H1 (cell line): ENCODE data around the gene SEMA6A. TPM values are rescaled to one million over a fixed set of nuclear protein-coding genes. Genes with fewer than 3 reads are reported as not detected.

Source experiments
- CTCF ChIA-PET: fragments of 300-600 bp; sonication (Branson Sonifier 250); formaldehyde crosslinking; loops from one replicate; lab custom pipeline; 2021; ENCODE audit not compliant: partially characterized antibody; lab: Charles Lee
- POLR2A ChIA-PET: fragments of 300-600 bp; sonication (Branson Sonifier 250); formaldehyde crosslinking; loops from one replicate; lab custom pipeline; 2021; ENCODE audit warnings: inconsistent platforms; ENCODE audit not compliant: partially characterized antibody; lab: Charles Lee
- DNase-seq, 2 experiments: peaks; one replicate each; pipeline versions ENCODE4 v3.0.0 to v3.0.0-alpha.2; 2010 to 2022; ENCODE audit warnings: low spot score in 2 of 2, low read depth in 1 of 2, mixed read lengths in 1 of 2
- FAIRE-seq: peaks from 2 replicates; lab custom pipeline; 2011; peaks lifted over from hg19 to GRCh38; lab: Jason Lieb, UNC
- H2AFZ ChIP-seq: 2 replicates; pipeline ENCODE4 v1.8.1; 2012; ENCODE audit warnings: low read length, inconsistent platforms
- H2AK5ac ChIP-seq: 2 replicates; pipeline ENCODE4 v1.6.1; 2013; ENCODE audit warnings: low read depth, low read length
- H2BK120ac ChIP-seq: replicated peaks from 2 replicates; pipeline ENCODE3; 2013; ENCODE audit warnings: low read depth, low read length, inconsistent platforms
- H2BK12ac ChIP-seq: 2 replicates; pipeline ENCODE4 v1.6.1; 2013; ENCODE audit warnings: low read depth, low read length
- H2BK15ac ChIP-seq: 2 replicates; pipeline ENCODE4 v1.6.1; 2013; ENCODE audit warnings: low read length
- H2BK20ac ChIP-seq: 2 replicates; pipeline ENCODE4 v1.6.1; 2013; ENCODE audit warnings: low read length
- H2BK5ac ChIP-seq: 2 replicates; pipeline ENCODE4 v1.6.1; 2013; ENCODE audit warnings: low read depth, low read length
- H3K14ac ChIP-seq: 2 replicates; pipeline ENCODE4 v1.6.1; 2013; ENCODE audit warnings: inconsistent platforms; ENCODE audit not compliant: insufficient read length
- H3K18ac ChIP-seq: 2 replicates; pipeline ENCODE4 v1.6.1; 2013; ENCODE audit warnings: low read length; ENCODE audit errors: extremely low read depth
- H3K23ac ChIP-seq: 2 replicates; pipeline ENCODE4 v1.6.1; 2013; ENCODE audit warnings: inconsistent platforms; ENCODE audit not compliant: insufficient read length
- H3K23me2 ChIP-seq: 2 replicates; pipeline ENCODE4 v1.6.1; 2013; ENCODE audit warnings: low read depth, low read length
- H3K27ac ChIP-seq: 2 replicates; pipeline ENCODE4 v1.6.1; 2011; ENCODE audit warnings: low read depth, low read length, inconsistent platforms
- H3K27me3 ChIP-seq, 4 experiments: replicated peaks in 1 of 4; 1 replicate in 1 of 4; 2 replicates in 3 of 4; pipeline versions ENCODE4 v1.6.1 to v1.8.1; 2011 to 2013; ENCODE audit warnings: low read length in 3 of 4, mild to moderate bottlenecking in 3 of 4, inconsistent platforms in 2 of 4, mixed read lengths in 2 of 4, moderate library complexity in 1 of 4; ENCODE audit not compliant: control insufficient read depth in 3 of 4, insufficient read depth in 3 of 4; ENCODE audit errors: extremely low read depth in 1 of 4
- H3K36me3 ChIP-seq, 4 experiments: 2 replicates each; pipeline versions ENCODE4 v1.6.1 to v1.8.1; 2011 to 2013; ENCODE audit warnings: mild to moderate bottlenecking in 4 of 4, low read length in 3 of 4, moderate library complexity in 2 of 4, control low read depth in 1 of 4, inconsistent platforms in 1 of 4; ENCODE audit not compliant: insufficient read depth in 4 of 4, control insufficient read depth in 2 of 4
- H3K4ac ChIP-seq: replicated peaks from 2 replicates; pipeline ENCODE3; 2013; ENCODE audit warnings: low read length, low read depth, mixed read lengths, inconsistent platforms; ENCODE audit not compliant: insufficient read length
- H3K4me1 ChIP-seq, 4 experiments: replicated peaks in 1 of 4; 1 replicate in 1 of 4; 2 replicates in 3 of 4; pipeline versions ENCODE4 v1.6.1 to v1.8.1; 2011 to 2013; ENCODE audit warnings: low read length in 3 of 4, inconsistent platforms in 2 of 4, mixed read lengths in 1 of 4; ENCODE audit not compliant: insufficient read depth in 4 of 4, control insufficient read depth in 3 of 4
- H3K4me2 ChIP-seq, 2 experiments: 2 replicates each; pipeline versions ENCODE4 v1.6.1 to v1.8.1; 2011 to 2013; ENCODE audit warnings: low read depth in 2 of 2, low read length in 2 of 2, control low read depth in 1 of 2, inconsistent platforms in 1 of 2, mild to moderate bottlenecking in 1 of 2; ENCODE audit not compliant: insufficient read depth in 1 of 2
- H3K4me3 ChIP-seq, 4 experiments: fragments of 200-600, 300-600 bp in 1 of 4; sonication (generic), shearing (Covaris generic), sonication (Bioruptor Twin) in 1 of 4; 2 replicates each; pipeline versions ENCODE4 v1.5.1 to v1.8.1; 2011 to 2016; ENCODE audit warnings: low read length in 4 of 4, low read depth in 3 of 4, control low read depth in 2 of 4, inconsistent platforms in 2 of 4, mild to moderate bottlenecking in 2 of 4, mixed read lengths in 1 of 4, moderate library complexity in 1 of 4; ENCODE audit not compliant: insufficient read depth in 2 of 4; ENCODE audit errors: extremely low read depth in 1 of 4
- H3K56ac ChIP-seq: replicated peaks from 2 replicates; pipeline ENCODE3; 2013; ENCODE audit warnings: low read depth, mild to moderate bottlenecking, mixed read lengths, low read length, inconsistent platforms; ENCODE audit not compliant: insufficient read length
- H3K79me1 ChIP-seq: 2 replicates; pipeline ENCODE4 v1.6.1; 2013; ENCODE audit warnings: low read depth, low read length, control low read depth
- H3K79me2 ChIP-seq, 2 experiments: 2 replicates each; pipeline versions ENCODE4 v1.6.1 to v1.8.1; 2012 to 2013; ENCODE audit warnings: low read length in 2 of 2, mild to moderate bottlenecking in 2 of 2, inconsistent platforms in 1 of 2; ENCODE audit not compliant: insufficient read depth in 2 of 2, control insufficient read depth in 1 of 2
- H3K9ac ChIP-seq, 4 experiments: replicated peaks in 1 of 4; 1 replicate in 1 of 4; 2 replicates in 3 of 4; pipeline versions ENCODE4 v1.6.1 to v1.8.1; 2011 to 2013; ENCODE audit warnings: low read depth in 3 of 4, low read length in 3 of 4, control low read depth in 2 of 4, mild to moderate bottlenecking in 2 of 4, moderate library complexity in 2 of 4, inconsistent platforms in 1 of 4; ENCODE audit errors: extremely low read depth in 1 of 4
- H3K9me3 ChIP-seq, 2 experiments: 2 replicates each; pipeline versions ENCODE4 v1.6.1 to v1.8.1; 2012 to 2013; ENCODE audit warnings: mild to moderate bottlenecking in 2 of 2, moderate library complexity in 2 of 2, control low read depth in 1 of 2, inconsistent platforms in 1 of 2, low read depth in 1 of 2, low read length in 1 of 2, mixed read lengths in 1 of 2; ENCODE audit not compliant: insufficient read depth in 2 of 2
- H4K20me1 ChIP-seq, 2 experiments: replicated peaks in 1 of 2; 2 replicates each; pipeline versions ENCODE3 to v1.8.1; 2011 to 2013; ENCODE audit warnings: inconsistent platforms in 2 of 2, low read length in 2 of 2, mild to moderate bottlenecking in 1 of 2; ENCODE audit not compliant: insufficient read depth in 2 of 2, control insufficient read depth in 1 of 2
- H4K5ac ChIP-seq: 2 replicates; pipeline ENCODE4 v1.6.1; 2013; ENCODE audit warnings: low read length, low read depth, mixed read lengths, inconsistent platforms; ENCODE audit not compliant: insufficient read length
- H4K8ac ChIP-seq: 2 replicates; pipeline ENCODE4 v1.8.0; 2013; ENCODE audit warnings: mild to moderate bottlenecking, moderate library complexity, low read length, inconsistent platforms; ENCODE audit not compliant: insufficient read depth; ENCODE audit errors: extremely low read depth
- H4K91ac ChIP-seq: replicated peaks from 2 replicates; pipeline ENCODE3; 2013; ENCODE audit warnings: low read length, mixed read lengths, inconsistent platforms; ENCODE audit not compliant: insufficient read length
- CBX8 ChIP-seq: fragments of 300-800, 300-1000 bp; sonication (generic); IDR thresholded peaks from 2 replicates; pipeline ENCODE4 v1.7.1; 2016; ENCODE audit warnings: low read depth, low read length, borderline replicate concordance
- CHD2 ChIP-seq: IDR thresholded peaks from 2 replicates; pipeline ENCODE4 v1.6.1; 2012; ENCODE audit warnings: low read length, improper control_type of control experiment
- GABPA ChIP-seq: IDR thresholded peaks from 2 replicates; pipeline ENCODE4 v1.6.1; 2011; ENCODE audit warnings: mild to moderate bottlenecking, low read length, moderate library complexity, borderline replicate concordance; ENCODE audit not compliant: insufficient read depth
- JUN ChIP-seq: IDR thresholded peaks from 2 replicates; pipeline ENCODE4 v1.6.1; 2011; ENCODE audit warnings: low read depth, mild to moderate bottlenecking, improper control_type of control experiment, low read length
- POLR2A ChIP-seq, 2 experiments: IDR thresholded peaks; 1 replicate in 1 of 2; 2 replicates in 1 of 2; pipeline ENCODE4 v1.6.1; 2011; ENCODE audit warnings: low read depth in 2 of 2, low read length in 2 of 2, mild to moderate bottlenecking in 2 of 2; ENCODE audit errors: control extremely low read depth in 1 of 2
- RAD21 ChIP-seq, 2 experiments: IDR thresholded peaks in 1 of 2; conservative IDR thresholded peaks in 1 of 2; 2 replicates each; pipeline ENCODE4 v1.6.1; 2011; ENCODE audit warnings: low read depth in 2 of 2, low read length in 2 of 2, improper control_type of control experiment in 1 of 2, inconsistent platforms in 1 of 2, mild to moderate bottlenecking in 1 of 2, moderate library complexity in 1 of 2
- ZNF274 ChIP-seq: IDR thresholded peaks from 2 replicates; pipeline ENCODE4 v1.7.0; 2012; ENCODE audit warnings: low read length, borderline replicate concordance; ENCODE audit errors: extremely low read depth
- WGBS, 2 experiments: shearing (Covaris generic) in 1 of 2; methylation state at CpG; one replicate each; pipeline versions ENCODE4 v1.1.6 to v1.1.7; 2013 to 2015; ENCODE audit warnings: low lambda C conversion rate in 2 of 2, mixed read lengths in 2 of 2, inconsistent platforms in 1 of 2, low coverage in 1 of 2, missing lambda C conversion rate in 1 of 2; ENCODE audit not compliant: insufficient replicate concordance in 2 of 2, insufficient coverage in 1 of 2, insufficient read length in 1 of 2; ENCODE audit errors: extremely low coverage in 1 of 2, missing lambda C conversion rate in 1 of 2; 5-methylcytosine and 5-hydroxymethylcytosine counted together
- polyA plus RNA-seq, 7 experiments: library from polyadenylated mRNA; depleted of rRNA in 3 of 7; stranded (reverse) in 5 of 7; unstranded in 2 of 7; fragments of >200 nt in 5 of 7; fragments of 200-250 nt in 2 of 7; gene quantifications; 1 replicate in 5 of 7; 2 replicates in 1 of 7; 4 replicates in 1 of 7; pipeline versions ENCODE4 v1.2.1 to v1.2.3, GENCODE V29; 2011 to 2013; ENCODE audit warnings: missing spikeins in 2 of 7, mixed read lengths in 2 of 7
- total RNA-seq: library from RNA; stranded (reverse); fragmentation: NEBNext Ultra II Directional; extraction: Animal tissue kit (Norgen Biotek cat#: 25700); gene quantifications from 2 replicates; pipeline ENCODE4 v1.2.1, GENCODE V29; 2021
- TF ChIP-seq, protein P1 (sequence below): IDR thresholded peaks from 2 replicates; pipeline ENCODE4 v1.6.1; 2012; ENCODE audit warnings: inconsistent platforms
- TF ChIP-seq, protein P2 (sequence below), 3 experiments: IDR thresholded peaks; 1 replicate in 2 of 3; 2 replicates in 1 of 3; pipeline versions ENCODE4 v1.5.1 to v1.6.1; 2011; ENCODE audit warnings: low read length in 3 of 3, mild to moderate bottlenecking in 3 of 3, inconsistent platforms in 2 of 3, low read depth in 1 of 3, moderate library complexity in 1 of 3; ENCODE audit not compliant: insufficient read depth in 1 of 3; ENCODE audit errors: control extremely low read depth in 1 of 3
- TF ChIP-seq, protein P3 (sequence below): IDR thresholded peaks from 2 replicates; pipeline ENCODE4 v1.6.1; 2011; ENCODE audit warnings: low read length, improper control_type of control experiment

The SEMA6A gene
- total and polyA plus RNA-seq, 2 of the 8 experiments (the other 6 are each of a cell fraction or from before 2014, with no cell fraction given), result 78.3 to 277 TPM

DNA sequence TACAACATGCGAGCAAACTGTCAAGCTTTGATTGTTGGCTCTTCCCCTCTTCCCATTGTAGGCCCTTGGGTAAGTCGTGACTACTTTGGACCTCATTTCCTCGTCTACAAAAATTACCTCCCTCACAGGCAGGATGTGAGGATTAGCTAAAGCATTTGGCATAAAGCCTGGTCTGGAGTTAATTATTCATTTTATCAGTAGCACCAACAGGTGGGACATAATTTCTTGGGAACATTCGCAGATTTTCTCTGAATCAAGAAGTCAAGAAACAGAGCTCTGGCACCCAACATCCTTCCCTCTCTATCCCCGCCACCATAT, 39.9 kb upstream of the SEMA6A start:
- CTCF ChIA-PET, result interaction anchor here (0.9 to 1.2 kb wide), 2 partner anchors 12 to 39 kb away, joined by 3 read pairs; no protein-coding TSS in a partner anchor
- no peak for DNase-seq
- Histone ChIP-seq H2BK15ac (no peak overlapping the region), H4K8ac (no peak overlapping the region), H2BK120ac (no peak overlapping the region), H4K20me1 (no peaks in the 10 kb centered on the region), H3K36me3 (no peaks in the 10 kb centered on the region), H3K4me2 (no peak overlapping the region), H3K4me1 (no peaks in the 10 kb centered on the region), H2BK20ac (no peak overlapping the region; the same call in 1 of the 2 replicates), H3K56ac (no peak overlapping the region), H3K79me2 (no peaks in the 10 kb centered on the region), H3K14ac (no peak overlapping the region), H2AFZ (no peak overlapping the region), H3K79me1 (no peaks in the 10 kb centered on the region), H2AK5ac (no peak overlapping the region), H3K4me3 (no peak overlapping the region), H4K91ac (no peak overlapping the region), H3K27ac (no peak overlapping the region), H3K18ac (no peak overlapping the region), H3K23ac (no peak overlapping the region), H3K27me3 (no peaks in the 10 kb centered on the region), H3K23me2 (no peaks in the 10 kb centered on the region), H4K5ac (no peak overlapping the region), H2BK12ac (no peak overlapping the region), H3K9me3 (no peaks in the 10 kb centered on the region), H3K9ac (no peak overlapping the region), H3K4ac (no peak overlapping the region), H2BK5ac (no peak overlapping the region)
- no peak for FAIRE-seq
- POLR2A ChIA-PET, result interaction anchor here (1.1 kb wide), 1 partner anchor 333 kb away, joined by 4 read pairs; no protein-coding TSS in a partner anchor
- 92% methylated on average over 5 of the region's 5 CpGs; no CpG with 5 or more reads in 1 of the 2 experiments for WGBS, 2 experiments
- TF ChIP-seq RAD21 (IDR thresholded peaks at IDR 0.05 in 1 of 2, conservative IDR thresholded peaks at IDR 0.05 in 1 of 2; ENCODE audit: low read depth in 2 of 2, low read length in 2 of 2) (no peak), CHD2 (no peak), POLR2A (IDR thresholded peaks at IDR 0.05; ENCODE audit: control extremely low read depth in 1 of 2, low read depth in 2 of 2, low read length in 2 of 2) (no peak), CBX8 (no peak), JUN (no peak), ZNF274 (no peak), GABPA (no peak)
- TF ChIP-seq, protein P1, sequence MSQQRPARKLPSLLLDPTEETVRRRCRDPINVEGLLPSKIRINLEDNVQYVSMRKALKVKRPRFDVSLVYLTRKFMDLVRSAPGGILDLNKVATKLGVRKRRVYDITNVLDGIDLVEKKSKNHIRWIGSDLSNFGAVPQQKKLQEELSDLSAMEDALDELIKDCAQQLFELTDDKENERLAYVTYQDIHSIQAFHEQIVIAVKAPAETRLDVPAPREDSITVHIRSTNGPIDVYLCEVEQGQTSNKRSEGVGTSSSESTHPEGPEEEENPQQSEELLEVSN, result no peak
- TF ChIP-seq, protein P2, sequence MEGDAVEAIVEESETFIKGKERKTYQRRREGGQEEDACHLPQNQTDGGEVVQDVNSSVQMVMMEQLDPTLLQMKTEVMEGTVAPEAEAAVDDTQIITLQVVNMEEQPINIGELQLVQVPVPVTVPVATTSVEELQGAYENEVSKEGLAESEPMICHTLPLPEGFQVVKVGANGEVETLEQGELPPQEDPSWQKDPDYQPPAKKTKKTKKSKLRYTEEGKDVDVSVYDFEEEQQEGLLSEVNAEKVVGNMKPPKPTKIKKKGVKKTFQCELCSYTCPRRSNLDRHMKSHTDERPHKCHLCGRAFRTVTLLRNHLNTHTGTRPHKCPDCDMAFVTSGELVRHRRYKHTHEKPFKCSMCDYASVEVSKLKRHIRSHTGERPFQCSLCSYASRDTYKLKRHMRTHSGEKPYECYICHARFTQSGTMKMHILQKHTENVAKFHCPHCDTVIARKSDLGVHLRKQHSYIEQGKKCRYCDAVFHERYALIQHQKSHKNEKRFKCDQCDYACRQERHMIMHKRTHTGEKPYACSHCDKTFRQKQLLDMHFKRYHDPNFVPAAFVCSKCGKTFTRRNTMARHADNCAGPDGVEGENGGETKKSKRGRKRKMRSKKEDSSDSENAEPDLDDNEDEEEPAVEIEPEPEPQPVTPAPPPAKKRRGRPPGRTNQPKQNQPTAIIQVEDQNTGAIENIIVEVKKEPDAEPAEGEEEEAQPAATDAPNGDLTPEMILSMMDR (IDR thresholded peaks at IDR 0.05; ENCODE audit: control extremely low read depth in 1 of 3, insufficient read depth in 1 of 3, low read depth in 1 of 3, low read length in 3 of 3), result no peak
- TF ChIP-seq, protein P3, sequence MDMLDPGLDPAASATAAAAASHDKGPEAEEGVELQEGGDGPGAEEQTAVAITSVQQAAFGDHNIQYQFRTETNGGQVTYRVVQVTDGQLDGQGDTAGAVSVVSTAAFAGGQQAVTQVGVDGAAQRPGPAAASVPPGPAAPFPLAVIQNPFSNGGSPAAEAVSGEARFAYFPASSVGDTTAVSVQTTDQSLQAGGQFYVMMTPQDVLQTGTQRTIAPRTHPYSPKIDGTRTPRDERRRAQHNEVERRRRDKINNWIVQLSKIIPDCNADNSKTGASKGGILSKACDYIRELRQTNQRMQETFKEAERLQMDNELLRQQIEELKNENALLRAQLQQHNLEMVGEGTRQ, result no peak
